HG03342 (cell line): Measurements from ENCODE around the gene KLHL26.
"Not testable (repeated sequence)": the region's sequence is repeated elsewhere in the genome, so short reads cannot be mapped to it uniquely, and the experiment has no call there.

ENCODE experiments used
- ATAC-seq: cut with Tn5 transposase; IDR thresholded peaks from one replicate; pipeline ENCODE4 v1.9.1; 2021; ENCODE audit warnings: mild to moderate bottlenecking, moderate library complexity; ENCODE audit not compliant: unreplicated experiment

KLHL26 gene

DNA sequence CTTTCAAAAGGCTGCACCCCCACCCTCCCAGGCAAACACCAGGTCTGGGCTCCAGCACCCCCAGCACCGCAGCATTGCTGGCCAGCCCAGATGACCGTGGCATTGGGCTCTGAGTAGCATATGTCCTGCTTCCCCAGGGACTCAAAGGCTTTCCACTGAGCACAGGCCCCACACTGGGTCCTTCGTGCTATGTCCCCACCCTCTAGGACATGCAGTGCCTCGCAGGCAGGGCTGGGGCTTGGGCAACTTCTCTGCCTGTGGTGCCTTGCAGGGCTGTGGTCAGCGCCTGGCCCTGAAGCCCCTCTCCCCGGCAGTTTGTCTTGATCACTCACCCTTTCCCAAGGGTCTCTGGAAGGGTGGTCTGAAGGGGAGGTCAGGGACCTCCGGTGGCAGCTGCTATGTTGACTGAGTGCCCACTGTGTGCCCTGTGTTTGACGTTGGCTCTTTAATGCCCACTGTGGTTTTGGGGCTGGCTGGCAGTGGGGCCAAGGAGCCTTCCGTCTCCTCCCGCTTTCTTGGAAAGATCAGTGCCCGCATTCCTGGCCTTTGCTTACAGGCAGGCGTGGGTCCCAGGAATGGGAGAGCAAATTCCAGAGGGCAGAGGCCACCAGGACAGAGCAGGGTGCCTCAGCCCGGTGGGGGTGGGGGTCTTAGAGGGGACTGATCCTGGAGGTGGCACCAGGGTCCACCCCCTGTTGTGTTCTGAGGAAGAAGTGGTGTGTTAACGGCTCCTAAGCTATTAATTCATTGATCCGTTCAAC is 26.3 kb downstream of the KLHL26 start:
- no peak for ATAC-seq

GRCh38 chr19:18663940-18664530 is 27.2 kb downstream of the KLHL26 start:
- ATAC-seq: no peak

- no peak for ATAC-seq
Measured at GRCh38 chr19:18665771-18666202, 29.0 kb downstream of the KLHL26 start.

DNA sequence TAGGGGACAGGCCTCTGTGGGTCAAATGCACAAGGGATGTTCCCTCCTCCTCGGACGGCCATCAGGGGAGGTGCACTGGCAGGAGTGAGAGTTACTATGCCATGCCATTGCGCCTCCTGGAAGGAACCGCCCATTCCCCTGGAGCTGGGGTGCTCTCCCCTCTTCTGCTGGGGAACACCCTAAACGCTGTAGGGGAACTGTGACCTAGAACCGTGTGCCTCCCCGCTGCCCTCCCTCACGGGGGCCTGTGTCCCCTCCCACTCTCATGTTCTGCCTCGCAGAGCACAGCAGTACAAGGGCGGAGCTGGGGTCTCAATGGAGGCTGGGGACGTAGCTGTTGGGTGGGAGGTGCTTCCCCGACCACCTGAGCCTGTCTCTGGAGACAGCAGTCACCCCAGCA is 29.5 kb downstream of the KLHL26 start:
- no peak for ATAC-seq

DNA sequence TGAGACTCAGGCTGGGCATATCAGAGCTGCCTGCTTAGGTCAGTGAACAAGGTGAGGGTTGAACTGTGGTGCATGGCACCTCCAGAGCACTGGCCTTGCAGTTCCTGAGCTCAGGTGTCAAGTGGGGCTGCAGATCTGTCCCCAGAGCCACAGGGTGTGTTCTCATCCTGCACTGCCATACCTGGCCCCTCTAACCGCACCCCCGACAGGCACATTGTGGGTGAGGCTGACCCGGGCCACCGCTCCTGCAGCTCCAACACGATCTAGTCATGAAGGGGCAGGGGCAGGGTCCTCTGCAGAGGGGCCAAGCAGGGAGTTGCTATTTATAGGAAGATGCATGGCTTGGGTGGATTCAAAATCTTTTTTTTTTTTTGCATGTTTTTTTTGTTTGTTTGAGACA is 30.0 kb downstream of the KLHL26 start:
- no peak for ATAC-seq

DNA sequence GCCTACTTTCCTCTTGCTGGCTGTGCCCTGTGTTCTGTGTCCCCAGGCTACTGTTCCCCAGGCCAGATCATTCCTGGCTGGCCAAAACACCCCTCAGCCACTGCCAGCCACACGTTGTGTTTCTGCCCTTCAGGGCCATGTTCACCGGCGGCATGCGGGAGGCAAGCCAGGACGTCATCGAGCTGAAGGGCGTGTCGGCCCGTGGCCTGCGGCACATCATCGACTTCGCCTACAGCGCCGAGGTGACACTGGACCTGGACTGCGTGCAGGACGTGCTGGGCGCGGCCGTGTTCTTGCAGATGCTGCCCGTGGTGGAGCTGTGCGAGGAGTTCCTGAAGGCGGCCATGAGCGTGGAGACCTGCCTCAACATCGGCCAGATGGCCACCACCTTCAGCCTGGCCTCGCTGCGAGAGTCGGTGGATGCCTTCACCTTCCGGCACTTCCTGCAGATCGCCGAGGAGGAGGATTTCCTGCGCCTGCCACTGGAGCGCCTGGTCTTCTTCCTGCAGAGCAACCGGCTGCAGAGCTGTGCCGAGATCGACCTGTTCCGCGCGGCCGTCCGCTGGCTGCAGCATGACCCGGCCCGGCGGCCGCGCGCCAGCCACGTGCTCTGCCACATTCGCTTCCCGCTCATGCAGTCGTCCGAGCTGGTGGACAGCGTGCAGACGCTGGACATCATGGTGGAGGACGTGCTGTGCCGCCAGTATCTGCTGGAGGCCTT is 30.9 kb downstream of the KLHL26 start:
- ATAC-seq: no peak

- no peak for ATAC-seq
Measured at GRCh38 chr19:18668252-18668631, 31.4 kb downstream of the KLHL26 start.

DNA sequence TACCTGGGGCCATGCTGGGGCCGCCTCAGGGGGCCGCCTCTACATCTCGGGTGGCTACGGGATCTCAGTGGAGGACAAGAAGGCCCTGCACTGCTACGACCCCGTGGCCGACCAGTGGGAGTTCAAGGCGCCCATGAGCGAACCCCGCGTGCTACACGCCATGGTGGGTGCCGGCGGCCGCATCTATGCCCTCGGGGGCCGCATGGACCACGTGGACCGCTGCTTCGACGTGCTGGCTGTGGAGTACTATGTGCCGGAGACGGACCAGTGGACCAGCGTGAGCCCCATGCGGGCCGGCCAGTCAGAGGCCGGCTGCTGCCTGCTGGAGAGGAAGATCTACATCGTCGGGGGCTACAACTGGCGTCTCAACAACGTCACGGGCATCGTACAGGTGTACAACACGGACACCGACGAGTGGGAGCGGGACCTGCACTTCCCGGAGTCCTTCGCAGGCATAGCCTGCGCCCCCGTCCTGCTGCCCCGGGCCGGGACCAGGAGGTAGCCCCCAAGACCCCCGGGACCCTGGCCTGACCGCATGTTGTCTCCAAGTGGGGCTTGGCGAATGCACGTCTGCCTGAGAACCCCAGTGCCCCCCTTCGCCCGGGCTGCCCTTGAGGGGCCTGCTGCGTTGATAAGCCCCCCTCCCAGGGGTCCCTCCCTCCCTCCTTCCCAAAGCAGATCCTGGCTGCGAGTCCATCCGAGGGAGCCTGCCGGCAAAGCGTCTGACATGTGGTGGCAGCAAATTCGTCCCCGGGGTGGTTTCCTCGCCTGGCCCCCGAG is 32.1 kb downstream of the KLHL26 start:
- ATAC-seq: no peak

DNA sequence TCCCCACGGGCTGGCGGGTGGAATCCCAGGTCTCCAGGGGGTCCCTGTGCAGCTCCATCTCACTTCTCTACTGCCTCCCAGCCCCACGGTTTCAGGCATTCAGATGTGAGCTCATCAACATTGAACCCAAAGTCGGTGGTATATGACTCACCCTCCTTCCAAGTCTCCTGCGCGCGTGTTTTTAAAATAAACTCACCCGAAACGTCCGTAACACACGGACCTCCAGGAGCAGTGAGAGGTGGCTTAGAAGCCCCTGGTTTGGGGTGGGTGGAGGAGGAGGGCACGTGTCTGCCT is 32.6 kb downstream of the KLHL26 start:
- no peak for ATAC-seq

DNA sequence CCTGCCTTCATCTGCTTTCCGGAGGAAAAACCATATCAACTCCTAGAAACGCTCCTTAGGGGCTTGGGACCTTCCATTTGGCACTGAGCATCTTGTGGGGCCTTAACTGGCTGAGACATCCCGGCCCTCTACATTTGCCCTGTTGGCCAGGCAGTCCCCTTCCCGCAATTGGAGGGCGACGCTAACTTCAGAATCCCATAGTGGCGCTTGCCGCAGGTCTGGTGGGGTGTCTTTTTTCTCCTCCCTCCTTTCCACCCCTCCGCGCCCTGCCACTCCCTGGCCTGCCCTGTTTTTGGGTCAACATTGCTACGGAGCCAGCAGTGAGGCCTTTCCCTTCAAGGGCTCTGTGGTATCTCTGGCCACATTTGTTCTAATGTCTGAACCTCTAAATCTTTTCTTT is 33.1 kb downstream of the KLHL26 start:
- no peak for ATAC-seq

DNA sequence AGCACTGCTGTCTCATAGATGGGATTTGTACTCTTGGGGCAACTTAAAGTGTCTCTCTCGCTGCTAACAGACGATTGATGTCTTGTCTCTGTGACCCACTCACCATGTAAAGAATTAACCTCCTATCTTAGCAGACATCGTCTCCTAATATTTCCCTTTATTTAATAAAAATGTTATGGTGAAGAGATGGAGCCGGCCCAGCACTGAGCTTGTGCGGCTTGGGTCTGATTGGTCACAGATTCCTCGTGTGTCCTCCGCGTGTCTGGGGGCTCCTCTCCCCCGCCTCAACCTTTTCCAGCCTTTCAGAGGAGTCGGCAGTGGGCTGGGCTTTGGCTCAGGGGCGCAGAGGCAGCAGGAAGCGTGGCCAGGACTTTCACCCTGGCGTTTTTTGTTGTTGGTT is 33.5 kb downstream of the KLHL26 start:
- ATAC-seq: no peak

GRCh38 chr19:18671303-18672043 is 34.6 kb downstream of the KLHL26 start:
- no peak for ATAC-seq

GRCh38 chr19:18672044-18672451 is 35.2 kb downstream of the KLHL26 start:
- ATAC-seq: no peak

- no peak for ATAC-seq
Measured at GRCh38 chr19:18672606-18673337, 35.9 kb downstream of the KLHL26 start.

DNA sequence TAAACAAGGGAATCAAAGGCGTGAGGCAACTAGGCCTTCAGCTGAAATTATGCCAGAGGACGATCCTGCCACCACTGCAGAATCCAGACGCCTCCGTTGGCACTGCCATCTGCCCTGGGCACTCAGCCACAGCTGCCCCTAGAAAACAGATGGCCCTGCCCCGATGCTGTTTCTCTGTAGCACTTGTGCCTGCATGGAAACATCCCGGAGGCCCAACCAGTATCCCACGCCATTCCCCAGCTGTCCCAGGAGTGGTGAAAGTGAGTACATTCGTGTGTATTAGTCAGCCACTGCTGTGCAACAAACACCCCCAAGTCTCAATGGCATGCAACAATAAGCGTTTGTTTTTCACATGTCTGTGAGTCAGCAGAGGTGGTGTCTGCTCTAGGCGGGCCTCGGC is 37.8 kb downstream of the KLHL26 start:
- no peak for ATAC-seq

DNA sequence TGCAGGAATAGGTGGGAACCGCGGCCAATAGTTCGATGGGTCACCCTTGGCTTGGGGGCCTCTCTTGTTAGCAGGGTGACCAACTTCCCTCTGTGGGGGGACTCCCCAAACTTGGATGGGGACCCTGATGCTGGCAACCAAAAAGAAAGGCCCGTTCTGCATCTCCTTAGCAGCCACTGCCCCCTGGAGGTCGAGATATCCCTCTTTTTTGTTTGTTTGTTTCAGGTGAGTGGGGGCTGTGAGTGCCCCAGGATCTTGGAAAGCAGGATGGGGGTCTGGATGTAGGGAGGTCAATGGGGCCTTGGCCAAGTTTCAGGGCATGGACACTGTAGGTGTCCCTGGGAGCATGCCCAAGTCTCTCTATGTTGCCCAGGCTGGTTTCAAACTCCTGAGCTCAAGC is 39.0 kb downstream of the KLHL26 start:
- no peak for ATAC-seq

DNA sequence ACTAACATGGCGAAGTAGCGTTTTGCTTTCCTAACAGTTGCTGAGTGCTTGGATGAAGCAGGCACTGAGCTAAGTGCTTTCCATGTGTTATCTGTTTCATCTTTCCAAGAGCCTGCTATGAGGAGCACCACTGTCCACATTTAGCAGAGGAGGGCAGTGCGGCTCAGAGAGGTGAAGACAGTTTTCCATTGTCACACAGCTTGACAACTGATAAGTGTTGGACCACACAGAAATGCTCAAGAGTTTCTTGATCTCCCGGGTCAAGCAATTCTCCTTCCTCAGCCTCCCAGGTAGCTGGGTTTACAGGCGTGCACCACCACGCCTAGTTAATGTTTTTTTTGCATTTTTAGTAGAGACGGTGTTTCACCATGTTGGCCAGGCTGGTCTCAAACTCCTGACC is 39.9 kb downstream of the KLHL26 start:
- no peak for ATAC-seq

GRCh38 chr19:18677156-18677555 is 40.3 kb downstream of the KLHL26 start:
- no peak for ATAC-seq

DNA sequence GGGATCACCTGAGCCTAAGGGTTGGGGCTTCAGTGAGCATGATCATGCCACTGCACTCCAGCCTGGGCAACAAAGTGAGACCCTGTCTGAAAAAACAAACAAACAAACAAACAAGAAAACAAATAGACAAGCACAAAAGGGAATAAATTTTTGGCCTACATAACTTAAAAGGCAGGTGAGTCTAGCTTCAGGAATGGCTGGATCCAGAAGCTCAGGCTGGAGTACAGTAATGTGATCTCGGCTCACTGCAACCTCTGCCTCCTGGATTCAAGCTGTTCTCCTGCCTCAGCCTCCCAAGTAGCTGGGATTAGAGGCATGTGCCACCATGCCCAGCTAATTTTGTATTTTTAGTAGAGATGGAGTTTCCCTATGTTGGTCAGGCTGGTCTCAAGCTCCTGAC is 43.3 kb downstream of the KLHL26 start:
- not testable (repeated sequence) for ATAC-seq

GRCh38 chr19:18682807-18683108 is 45.9 kb downstream of the KLHL26 start:
- no peak for ATAC-seq
